A673 (cell line): Measurements from ENCODE around the gene ARHGAP15.

Source experiments
- CTCF ChIP-seq: fragments of 300-800, 200-600 bp; sonication (generic); conservative IDR thresholded peaks from 2 replicates; pipeline ENCODE4 v1.5.1; 2017; ENCODE audit warnings: low read depth, mild to moderate bottlenecking, antibody characterized with exemption, low read length, moderate library complexity, mixed read lengths
- EZH2 ChIP-seq: fragments of 200-600 bp; sonication (generic); IDR thresholded peaks from 2 replicates; pipeline ENCODE4 v1.6.1; 2017; ENCODE audit warnings: borderline replicate concordance, low read depth, mild to moderate bottlenecking, mixed read lengths, antibody characterized with exemption, low read length; ENCODE audit not compliant: poor library complexity, severe bottlenecking

DNA sequence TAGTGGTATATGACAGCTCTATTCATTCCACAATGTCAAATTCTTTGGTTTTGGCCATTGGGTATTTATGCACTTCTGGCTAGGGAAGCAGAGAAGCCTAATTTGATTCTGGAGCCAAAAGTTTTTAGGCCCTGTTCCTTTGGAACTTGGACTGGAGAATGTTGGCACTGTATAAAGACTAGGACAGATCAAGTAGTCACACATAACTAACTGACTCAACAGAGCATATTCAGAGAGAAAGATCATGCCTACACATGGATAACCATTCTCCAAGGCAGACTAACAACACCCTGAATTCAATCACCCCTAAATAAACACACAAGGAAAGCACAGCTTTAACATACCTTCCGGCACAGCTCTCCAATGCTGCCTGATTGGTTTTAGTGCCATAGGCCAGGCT lies 62.9 kb downstream of the ARHGAP15 start:
- TF ChIP-seq CTCF (no peak), EZH2 (no peak)
